Measurements from ENCODE around the gene EML6. TPM values are rescaled to one million over a fixed set of nuclear protein-coding genes. Genes with fewer than 3 reads are reported as not detected.

The EML6 gene
- total RNA-seq, 1 donor, result 2.7 TPM

DNA sequence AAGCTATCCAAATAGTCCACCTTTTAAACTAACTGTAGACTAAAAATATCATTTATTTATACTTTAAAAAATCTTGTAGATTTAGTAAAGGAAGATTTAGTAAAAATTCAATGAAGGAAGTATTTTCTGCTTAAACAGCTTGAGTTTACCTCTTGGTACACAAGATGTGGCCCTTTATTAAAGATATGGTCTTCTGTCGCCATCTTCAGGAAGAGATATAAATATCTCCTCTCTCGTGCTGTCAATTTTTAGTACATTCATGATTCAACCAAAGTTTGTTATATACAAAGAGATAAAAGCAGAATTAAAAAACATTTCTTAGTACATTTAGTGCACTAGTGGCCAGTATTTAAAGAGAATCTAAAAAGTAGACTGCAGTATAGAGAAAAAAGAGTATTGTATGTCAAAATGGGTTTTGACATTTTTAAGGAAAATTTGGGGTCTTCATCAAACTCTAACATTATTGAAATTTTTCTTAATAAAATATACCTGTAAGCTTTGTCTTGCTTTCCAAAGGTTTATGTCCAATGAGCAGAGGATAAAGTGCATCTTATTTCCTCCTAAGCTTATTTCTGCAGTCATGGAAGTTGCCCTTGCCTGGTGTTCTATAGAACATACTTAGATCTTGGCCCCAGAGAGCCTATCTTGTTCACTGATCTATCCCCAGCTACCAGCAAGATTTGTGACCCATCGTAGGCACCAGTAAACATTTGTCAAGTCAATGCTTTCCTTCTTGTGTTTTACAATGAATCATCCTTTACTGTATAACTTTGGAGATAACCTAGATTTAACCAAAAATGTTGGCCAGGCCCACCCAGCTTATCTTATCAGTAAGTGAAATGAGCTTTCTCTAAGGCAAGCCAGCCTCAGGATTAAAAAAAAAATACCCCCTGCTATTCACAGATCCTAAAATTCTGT is 18.5 kb upstream of the EML6 start:
- peak in 2 of 3 donors; percentile 66 to 88 for DNase-seq (ENCODE audit: low read depth in 2 of 3, low spot score in 2 of 3)

DNA sequence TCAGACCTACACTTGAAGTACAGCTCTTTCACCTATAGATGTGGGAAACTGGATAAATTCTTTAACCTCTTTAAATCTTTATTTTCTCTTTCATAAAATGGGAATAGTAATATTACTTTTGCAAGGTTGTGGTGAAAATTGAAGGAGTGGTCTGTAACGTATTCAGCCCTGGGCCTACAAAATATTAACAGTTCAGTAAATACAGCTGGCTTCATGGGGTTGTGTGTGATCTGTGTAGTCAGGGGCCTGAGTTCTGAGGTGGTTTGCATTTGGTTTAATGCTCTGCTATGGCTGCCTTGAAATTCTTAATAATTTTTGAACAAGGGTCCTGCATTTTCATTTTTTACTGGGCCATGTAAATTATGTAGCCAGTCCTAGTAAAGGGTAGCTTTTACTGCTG is 16.8 kb upstream of the EML6 start:
- DNase-seq (ENCODE audit: low read depth in 2 of 3, low spot score in 2 of 3), result no peak

DNA sequence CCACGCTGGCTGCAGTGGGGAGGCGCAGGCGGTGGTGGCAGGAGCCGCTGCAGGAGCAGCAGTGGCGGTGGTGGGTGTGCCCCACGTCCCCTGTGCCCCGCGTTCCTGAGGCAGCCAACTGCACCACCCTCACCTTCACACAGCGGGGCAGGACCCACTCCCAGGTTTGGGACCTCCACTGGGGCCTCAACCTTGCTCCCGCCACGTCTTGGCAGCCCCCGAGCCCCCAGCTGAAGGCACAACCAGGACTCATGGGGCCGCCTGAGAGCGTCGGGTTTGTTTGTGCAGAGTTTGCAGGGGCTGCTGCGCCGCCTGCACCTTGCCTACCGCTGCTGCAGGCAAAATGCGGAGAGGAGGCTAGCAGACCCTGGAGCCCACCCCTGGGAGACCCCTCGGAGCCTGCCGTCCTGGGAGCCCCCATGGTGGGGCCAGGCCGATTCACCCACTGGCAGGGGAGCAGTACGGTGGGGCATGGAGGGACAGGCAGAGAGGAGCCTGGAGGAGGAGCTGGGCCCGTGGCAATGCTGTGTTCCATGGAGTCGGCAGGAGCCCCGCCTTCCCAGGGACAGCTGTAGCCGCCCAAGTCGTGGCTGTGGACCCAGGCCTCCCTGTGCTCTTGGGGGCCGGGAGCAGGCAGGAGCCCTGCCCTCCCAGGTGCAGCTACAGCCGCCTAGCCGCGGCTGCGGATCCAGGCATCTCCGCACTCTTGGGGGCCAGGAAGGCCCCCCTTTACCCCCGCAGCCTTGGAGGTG is 14.7 kb upstream of the EML6 start:
- DNase-seq (ENCODE audit: low read depth in 2 of 3, low spot score in 2 of 3), result peak in 1 of 3 donors; percentile 39

DNA sequence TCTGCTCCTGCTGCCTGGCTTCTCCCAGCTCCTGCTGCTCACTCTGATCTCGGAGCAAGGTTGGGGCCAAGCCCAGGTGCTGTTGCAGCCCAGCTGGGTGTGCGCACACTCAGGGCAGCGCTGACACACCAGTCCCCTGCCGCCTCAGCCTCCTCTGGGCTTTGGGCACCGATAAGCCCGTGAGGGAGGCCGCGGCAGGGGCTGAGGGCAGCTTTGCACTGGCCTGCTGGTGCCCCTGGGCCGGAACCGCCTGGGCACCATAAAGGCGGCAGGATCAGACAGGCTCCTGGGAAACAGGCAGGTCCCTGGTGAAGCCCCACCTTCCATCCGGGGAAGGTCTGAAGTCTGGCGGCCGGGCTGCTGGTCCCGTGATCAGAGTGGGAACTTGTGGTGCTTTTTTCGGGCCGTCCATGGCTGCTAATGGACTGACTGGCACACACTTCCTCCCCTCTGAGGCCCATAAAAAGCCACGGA is 14.1 kb upstream of the EML6 start:
- DNase-seq (ENCODE audit: low read depth in 2 of 3, low spot score in 2 of 3), result no peak

DNA sequence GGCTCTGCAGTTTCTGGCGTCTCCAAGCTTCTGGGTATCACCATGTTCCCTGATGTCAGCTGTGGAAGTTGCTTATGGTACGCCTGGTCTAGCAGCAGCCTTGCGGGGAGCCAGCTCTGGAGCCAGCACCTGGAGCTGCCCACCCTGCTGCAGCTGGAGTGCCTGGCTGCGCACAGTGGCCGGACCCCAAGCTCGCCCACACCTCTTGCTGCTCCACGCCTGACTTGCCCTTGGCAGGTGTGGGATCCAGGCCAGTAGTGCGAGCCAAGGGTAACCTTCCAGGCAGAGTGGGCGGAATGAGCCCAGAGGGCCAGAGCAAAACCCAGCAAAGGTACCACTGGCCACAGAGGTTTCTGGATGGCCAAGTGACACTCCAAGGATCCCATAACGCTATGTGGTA is 13.2 kb upstream of the EML6 start:
- DNase-seq (ENCODE audit: low read depth in 2 of 3, low spot score in 2 of 3), result no peak

DNA sequence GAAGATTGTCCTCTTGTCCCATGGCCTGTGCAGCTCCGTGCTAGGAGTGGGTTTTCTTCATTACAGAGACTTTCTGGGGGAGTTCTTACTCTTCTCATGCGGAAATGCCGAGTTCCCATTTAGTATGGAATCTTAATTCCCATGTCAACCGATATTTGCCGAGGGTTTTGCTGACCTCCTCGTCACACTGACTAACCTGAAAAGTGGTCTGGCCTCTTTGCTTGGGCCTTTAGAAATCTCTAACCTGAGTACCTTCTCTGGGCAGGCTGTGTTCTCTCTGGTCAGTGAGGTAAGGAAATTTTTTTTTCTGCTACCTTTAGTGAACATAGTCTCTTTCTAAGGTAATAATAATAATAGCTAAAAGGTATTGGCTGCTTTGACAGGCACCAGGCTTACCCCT is 10.9 kb upstream of the EML6 start:
- DNase-seq (ENCODE audit: low read depth in 2 of 3, low spot score in 2 of 3), result no peak

DNA sequence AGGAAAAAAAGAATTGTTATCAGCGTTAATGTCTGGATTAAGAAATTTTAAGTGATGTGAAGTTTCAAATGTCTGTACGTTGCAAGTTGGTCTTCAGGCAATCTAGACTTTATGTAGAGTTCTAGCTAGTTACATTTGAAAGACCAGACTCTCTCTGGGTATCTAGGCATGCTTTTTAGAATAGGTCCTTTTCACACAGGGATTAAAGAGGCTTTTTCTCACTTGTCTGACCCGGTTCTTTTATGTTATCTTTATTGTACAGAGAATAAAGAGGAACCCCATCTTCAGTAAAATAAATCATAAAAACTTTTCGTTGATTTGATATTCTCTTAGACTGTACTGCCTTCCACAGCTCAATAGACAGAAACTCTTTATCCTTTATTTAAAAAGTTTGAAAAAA is 8.5 kb upstream of the EML6 start:
- DNase-seq (ENCODE audit: low read depth in 2 of 3, low spot score in 2 of 3), result no peak

DNA sequence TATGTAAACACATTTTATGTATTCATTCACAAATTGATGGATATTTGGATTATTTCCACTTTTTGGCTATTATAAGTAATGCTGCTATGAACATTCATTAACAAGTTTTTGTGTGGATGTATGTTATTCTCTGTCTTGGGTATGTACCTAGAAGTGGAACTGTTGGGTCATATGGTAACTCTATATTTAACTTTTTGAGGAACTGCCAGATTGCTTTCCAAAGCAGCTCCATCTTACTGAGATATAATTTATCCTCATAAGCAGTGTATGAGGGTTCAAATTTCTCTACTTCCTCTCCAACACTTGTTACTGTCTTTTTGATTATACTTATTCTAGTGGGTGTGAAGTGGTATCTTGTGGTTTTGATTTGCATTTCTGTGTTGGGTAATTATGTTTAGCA is 7.1 kb upstream of the EML6 start:
- DNase-seq (ENCODE audit: low read depth in 2 of 3, low spot score in 2 of 3), result no peak

DNA sequence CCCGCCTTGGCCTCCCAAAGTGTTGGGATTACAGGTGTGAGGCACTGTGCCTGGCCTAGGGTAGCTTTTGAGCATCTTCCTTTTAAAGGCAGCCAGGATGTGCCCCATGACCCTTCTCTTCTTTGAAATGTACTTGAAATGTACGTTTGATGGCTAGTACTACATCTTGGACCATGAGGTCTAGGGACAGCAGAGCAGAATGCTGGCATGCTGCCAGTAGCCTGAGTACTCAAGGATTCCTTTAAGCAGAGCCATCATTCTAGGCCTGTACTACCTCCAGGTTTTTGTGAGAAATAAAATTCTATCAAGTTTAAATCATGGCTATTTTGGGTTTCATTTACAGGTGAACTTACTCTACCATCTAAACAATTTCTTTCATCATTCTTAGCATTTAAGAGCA is 2.9 kb upstream of the EML6 start:
- no peak for DNase-seq (ENCODE audit: low read depth in 2 of 3, low spot score in 2 of 3)

DNA sequence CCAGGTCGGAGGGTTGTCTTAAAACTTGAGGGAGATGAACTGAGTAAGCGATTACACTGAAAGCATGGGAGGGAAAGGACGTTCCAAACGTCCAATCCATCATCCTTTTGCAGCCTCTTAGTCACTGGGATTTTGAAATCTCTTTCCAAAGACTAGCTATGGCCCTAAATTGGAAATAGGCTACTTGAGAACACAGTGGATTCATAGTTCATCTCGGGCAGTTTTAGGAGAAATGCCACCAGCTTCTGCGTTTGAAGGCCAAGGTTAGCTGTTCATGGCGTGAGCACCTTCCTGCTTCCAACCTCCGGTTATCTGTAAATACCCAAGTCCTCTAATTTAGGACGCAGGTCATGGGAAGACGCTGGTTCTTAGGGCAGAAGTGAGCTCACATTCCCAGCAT is 821 bp upstream of the EML6 start:
- no peak for DNase-seq (ENCODE audit: low read depth in 2 of 3, low spot score in 2 of 3)

DNA sequence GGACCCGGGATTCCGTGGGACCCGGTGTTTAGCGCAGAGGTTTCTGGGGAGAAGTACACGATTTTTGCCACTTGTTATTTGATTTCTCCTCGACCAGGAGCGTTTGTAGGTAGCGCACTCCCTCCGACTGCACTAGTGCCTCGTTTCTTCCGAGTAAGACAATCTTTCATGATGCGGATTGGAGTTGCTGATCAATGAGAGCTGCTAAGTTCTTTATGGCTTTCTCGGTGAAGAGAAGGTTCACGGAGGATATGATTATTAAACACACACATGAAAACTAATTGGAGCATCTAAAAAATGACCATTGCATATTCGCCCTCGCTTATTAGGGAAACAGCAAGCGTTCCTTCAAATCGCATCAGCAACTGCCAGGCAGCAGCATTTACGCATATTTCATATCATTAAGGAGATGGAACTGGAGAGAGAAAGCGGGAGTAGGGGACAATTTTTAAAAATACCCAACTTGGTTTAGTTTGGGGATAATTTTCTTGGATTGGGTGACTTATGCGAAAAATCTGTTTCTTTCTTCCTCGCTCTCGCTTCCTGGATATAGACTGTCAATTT is 616 bp downstream of the EML6 start:
- peak in 1 of 3 donors; percentile 37 for DNase-seq (ENCODE audit: low read depth in 2 of 3, low spot score in 2 of 3)

DNA sequence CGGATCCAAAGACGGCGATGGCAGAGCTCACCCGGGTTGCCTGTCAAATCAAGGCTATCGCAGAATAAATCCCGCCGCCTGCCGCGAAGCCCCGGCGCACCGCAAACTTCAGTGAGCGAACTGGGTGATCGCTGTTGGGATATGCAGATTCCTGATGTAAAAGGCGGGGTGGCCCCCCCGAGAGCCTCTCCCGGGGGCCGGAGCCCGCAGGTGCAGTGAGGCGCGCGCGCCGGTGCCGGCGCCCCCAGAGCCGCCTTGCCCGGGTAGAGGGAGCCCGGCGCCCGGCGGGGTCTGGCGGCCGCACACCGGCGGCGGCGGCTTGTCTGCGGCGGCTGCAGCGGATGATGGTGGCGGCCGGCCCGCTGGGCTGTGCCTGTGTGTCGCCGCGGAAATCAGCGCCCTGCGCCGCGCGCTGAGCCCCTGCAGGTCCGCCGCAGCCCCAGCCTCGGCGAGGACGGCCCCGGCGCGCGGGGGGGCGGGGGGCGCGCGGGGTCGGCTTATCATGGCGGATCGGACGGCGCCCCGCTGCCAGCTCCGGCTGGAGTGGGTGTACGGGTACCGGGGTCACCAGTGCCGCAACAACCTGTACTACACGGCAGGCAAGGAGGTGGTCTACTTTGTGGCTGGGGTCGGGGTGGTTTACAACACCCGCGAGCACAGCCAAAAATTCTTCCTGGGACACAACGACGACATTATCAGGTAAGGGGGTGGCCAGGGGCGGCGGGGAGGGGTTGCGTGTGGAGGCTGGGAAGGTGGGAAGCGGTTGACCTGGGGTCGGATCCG is 1.3 kb downstream of the EML6 start:
- peak in 1 of 3 donors; percentile 30 for DNase-seq (ENCODE audit: low read depth in 2 of 3, low spot score in 2 of 3)

DNA sequence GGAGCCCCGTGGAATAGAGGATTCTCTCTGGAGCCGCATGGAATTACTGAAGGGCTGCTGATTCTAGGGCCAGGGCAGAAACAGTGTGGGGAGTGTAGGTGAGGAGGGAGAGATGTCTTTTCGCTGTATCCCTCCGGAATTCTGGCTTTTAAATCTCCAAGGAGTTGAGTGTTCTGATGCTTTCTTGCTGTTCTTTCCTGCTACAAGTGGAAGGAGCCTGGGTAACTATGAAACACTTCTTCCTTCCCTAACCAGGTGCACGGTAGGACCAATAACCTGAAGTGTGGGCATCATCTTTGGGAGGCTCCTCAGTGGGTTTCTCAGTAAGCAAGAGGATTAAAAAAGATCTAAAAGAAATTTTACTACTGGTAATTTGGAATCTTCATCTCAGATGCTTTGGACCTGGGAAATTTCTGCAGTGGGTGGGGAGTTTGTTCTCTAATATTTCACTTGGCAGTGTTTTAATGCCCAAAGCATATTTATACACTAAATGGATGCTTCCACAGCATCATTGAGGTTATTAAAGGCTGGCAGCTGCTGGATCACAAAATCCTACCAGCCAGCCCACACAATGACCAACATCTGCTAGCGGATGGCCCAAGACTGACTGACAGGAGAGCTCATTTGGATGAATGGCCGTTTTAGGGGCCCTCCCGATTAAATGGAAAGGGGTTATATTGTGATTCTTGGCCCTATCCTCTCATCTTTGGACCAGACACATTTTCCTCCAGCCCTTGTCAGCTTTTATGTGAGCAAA is 2.1 kb downstream of the EML6 start:
- no peak for DNase-seq (ENCODE audit: low read depth in 2 of 3, low spot score in 2 of 3)

DNA sequence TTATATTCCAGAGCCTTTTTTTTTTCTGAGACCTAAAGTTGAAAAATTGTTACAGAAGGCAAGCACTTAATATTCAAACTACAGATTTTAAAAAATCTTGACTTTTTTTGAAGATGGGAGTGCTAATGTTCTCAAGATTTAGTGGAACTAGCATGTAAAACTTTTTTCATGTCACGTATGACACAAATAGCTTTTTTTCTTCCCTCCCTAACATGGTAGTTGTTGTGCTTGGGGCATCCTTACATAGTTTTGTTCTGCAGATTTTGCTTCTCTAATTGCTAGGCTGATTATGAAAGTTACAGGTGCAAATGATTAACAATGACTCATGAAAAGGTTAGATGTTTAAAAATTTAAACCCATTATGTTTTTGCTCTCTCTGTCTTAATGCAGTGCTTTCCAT is 3.0 kb downstream of the EML6 start:
- DNase-seq (ENCODE audit: low read depth in 2 of 3, low spot score in 2 of 3), result no peak

DNA sequence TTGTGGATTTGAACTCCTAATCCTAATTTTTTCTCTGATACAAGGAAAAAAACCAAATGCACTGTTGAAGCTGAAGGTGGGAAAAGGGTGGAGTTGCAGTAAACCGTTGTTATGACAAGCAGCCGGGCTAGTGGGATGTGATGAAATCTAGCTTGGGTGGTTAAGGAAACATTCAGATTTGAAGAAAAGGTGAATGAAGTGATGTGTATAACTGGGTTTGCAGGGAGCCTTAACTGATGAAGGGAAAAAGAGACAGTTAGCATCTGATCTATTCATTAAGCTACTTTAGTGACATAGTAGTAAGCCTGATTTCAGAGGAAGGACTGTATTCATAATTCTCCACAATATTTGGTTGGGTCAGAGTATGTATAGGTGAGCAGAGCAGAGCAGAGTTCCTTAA is 3.5 kb downstream of the EML6 start:
- DNase-seq (ENCODE audit: low read depth in 2 of 3, low spot score in 2 of 3), result no peak

DNA sequence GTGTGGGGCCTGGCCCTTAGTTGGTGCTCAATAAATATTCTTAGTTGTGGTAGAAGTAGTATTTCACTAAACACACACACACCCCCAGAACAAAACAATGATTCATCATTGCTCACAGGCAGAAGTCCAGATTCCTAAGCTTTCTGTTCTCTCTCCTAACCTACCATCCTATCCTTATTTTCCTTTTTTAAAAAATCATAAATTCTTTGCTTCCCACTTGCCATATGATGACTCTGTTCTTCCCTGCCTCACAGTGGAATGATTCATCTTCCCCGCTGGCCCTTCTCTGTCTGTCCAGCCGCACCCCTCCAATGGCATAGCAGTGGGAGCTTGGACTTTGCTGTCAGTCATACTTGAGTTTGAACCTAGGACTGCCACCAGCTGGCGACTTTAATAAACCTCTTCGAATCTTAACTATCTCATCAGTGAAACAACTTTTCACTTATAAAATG is 5.2 kb downstream of the EML6 start:
- no peak for DNase-seq (ENCODE audit: low read depth in 2 of 3, low spot score in 2 of 3)

DNA sequence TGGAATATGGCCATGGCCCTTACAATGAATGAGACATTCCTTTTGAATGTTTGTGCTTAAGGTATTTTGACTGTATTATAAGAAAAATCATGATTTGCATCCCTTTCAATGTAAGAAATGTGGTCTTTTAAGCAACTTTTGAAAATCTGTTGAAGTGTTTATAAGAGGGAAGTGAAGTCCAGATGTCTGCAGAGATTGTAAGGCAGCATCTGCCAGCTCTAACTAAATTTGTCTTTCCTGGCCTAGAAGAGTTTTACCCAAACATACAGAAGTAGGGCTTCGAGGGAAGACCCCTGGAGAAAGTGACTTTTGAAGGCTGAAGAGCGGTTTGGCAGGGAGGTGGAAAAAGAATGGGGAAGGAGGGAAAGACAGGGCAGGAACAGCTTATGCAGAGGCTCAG is 12.2 kb downstream of the EML6 start:
- DNase-seq (ENCODE audit: low read depth in 2 of 3, low spot score in 2 of 3), result peak in 2 of 3 donors; percentile 12 to 62

DNA sequence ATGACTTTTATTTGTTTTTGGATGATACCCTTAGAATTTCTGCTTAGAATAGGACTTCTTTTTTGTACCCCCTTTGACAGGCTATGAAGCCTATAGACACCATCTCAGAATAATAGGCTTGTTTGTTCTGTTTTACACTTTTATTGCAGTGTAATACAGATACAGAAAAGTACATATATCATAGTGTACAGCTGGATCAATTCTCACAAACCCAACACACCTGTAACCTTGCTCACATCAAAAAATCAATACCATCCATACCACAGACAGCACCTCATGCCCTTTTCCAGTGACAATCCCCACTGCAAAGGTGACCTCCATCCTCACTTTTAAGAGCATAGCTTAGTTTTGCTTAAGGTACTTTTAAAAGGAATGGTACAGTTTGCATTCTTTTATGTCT is 14.8 kb downstream of the EML6 start:
- DNase-seq (ENCODE audit: low read depth in 2 of 3, low spot score in 2 of 3), result no peak

DNA sequence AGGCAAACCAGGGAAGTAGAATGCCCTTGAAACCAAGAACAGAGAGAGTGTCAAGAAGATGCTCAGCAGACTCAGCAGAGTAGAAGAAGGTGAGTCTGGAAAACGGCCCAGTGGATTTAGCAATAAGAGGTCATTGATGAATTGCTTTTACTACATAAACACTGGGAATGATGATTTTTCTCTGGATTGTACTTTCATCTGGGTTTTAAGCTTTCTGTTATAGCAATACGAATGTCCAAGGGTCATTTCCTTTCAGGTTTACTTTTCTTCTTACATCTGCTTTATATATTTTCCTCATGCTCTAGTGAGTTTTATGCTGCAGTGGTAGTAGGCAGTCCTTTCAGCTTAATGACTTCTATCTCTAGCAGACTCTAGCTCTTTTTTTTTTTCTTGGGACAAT is 16.9 kb downstream of the EML6 start:
- no peak for DNase-seq (ENCODE audit: low read depth in 2 of 3, low spot score in 2 of 3)

DNA sequence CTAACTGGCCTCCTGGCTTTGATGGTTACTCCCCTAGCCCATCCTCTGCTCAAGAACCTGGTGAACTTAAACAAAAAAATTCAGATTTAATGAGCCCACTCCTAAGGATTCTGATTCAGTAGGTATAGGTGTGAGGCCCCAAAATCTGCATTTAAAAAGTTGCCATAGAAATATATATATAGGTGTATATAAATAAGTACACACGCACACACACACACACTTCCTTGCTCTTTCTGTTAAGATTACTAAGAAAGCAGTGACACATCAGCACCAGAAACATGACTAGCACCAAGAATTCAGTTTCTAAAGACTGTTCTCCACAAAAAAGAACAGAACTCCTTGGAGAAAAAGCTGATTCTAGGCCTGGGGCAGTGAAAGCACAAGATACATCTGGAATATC is 17.8 kb downstream of the EML6 start:
- no peak for DNase-seq (ENCODE audit: low read depth in 2 of 3, low spot score in 2 of 3)

All from hematopoietic multipotent progenitor cell (in vitro differentiated cells).